Left ventricle myocardium inferior (tissue), 1 donor: ENCODE data around the gene SLC24A3. TPM values are rescaled to one million over a fixed set of nuclear protein-coding genes. Genes with fewer than 3 reads are reported as not detected.

Experiments
- DNase-seq: peaks from one replicate; pipeline ENCODE4 v3.0.0-alpha.2; 2020
- H3K27ac ChIP-seq: fragments of 200-600 bp; replicated peaks from 2 replicates; pipeline ENCODE4 v1.8.0; 2021
- H3K27me3 ChIP-seq: fragments of 200-600 bp; 2 replicates; pipeline ENCODE4 v1.8.0; 2021; ENCODE audit warnings: low read depth
- H3K36me3 ChIP-seq: fragments of 200-600 bp; 2 replicates; pipeline ENCODE4 v1.8.0; 2021
- H3K4me1 ChIP-seq: fragments of 200-600 bp; 2 replicates; pipeline ENCODE4 v1.8.0; 2021
- H3K4me3 ChIP-seq: fragments of 200-600 bp; 2 replicates; pipeline ENCODE4 v1.8.0; 2021; ENCODE audit warnings: mild to moderate bottlenecking, moderate library complexity
- H3K9me3 ChIP-seq: fragments of 200-600 bp; replicated peaks from 2 replicates; pipeline ENCODE4 v1.8.0; 2021
- intact Hi-C: fragments of 100-400 bp; cut with micrococcal nuclease; formaldehyde crosslinking; loops from one replicate; pipeline ENCODE4 v1.11.0; 2022
- total RNA-seq: library from RNA; stranded (reverse); fragmentation: NEBNext Ultra II Directional; extraction: Animal tissue kit (Norgen Biotek cat#: 25700); gene quantifications from one replicate; pipeline ENCODE4 v1.2.1, GENCODE V29; 2021
- TF ChIP-seq, protein P1 (sequence below): fragments of 200-600 bp; IDR thresholded peaks from 2 replicates; pipeline ENCODE4 v1.8.0; 2021; ENCODE audit warnings: antibody characterized with exemption, mild to moderate bottlenecking, borderline replicate concordance
- donor health status: DM: no; HTN: yes; CAD: no; lungs with severe emphysema.

SLC24A3 gene
- total RNA-seq, 1 donor from 2014 or later: 1.3 TPM

GRCh38 chr20:19555726-19556125, 343.3 kb downstream of the SLC24A3 start:
- Histone ChIP-seq H3K27ac (no peak overlapping the region), H3K4me3 (no peak overlapping the region), H3K27me3 (peaks cover 34% of the 10 kb centered on the region), H3K4me1 (no peaks in the 10 kb centered on the region), H3K36me3 (no peaks in the 10 kb centered on the region), H3K9me3 (no peaks in the 10 kb centered on the region)
- intact Hi-C loops: no loop called here
- DNase-seq: no peak
- TF ChIP-seq, protein P1, sequence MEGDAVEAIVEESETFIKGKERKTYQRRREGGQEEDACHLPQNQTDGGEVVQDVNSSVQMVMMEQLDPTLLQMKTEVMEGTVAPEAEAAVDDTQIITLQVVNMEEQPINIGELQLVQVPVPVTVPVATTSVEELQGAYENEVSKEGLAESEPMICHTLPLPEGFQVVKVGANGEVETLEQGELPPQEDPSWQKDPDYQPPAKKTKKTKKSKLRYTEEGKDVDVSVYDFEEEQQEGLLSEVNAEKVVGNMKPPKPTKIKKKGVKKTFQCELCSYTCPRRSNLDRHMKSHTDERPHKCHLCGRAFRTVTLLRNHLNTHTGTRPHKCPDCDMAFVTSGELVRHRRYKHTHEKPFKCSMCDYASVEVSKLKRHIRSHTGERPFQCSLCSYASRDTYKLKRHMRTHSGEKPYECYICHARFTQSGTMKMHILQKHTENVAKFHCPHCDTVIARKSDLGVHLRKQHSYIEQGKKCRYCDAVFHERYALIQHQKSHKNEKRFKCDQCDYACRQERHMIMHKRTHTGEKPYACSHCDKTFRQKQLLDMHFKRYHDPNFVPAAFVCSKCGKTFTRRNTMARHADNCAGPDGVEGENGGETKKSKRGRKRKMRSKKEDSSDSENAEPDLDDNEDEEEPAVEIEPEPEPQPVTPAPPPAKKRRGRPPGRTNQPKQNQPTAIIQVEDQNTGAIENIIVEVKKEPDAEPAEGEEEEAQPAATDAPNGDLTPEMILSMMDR: no peak

DNA sequence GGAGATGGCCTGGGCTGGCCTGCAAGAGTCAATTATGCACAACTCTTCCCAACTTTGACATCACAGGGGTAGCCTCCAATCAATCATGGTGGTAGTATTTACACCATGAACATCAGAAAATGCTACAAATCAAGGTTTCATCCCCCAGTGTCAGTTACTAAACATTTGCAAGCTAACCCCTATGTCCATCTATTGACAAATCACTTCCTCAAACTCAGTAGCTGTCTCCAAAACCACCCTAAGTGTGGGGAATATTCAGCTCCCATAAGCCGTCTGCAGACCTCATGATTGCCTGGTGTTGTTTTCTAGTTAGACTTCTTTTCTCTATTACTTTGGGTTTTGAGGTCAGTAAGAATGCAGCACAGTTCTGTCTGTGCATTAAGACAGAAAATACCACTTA, 344.8 kb downstream of the SLC24A3 start:
- Histone ChIP-seq H3K4me1 (no peaks in the 10 kb centered on the region), H3K4me3 (no peak overlapping the region), H3K9me3 (no peaks in the 10 kb centered on the region), H3K27ac (no peak overlapping the region), H3K36me3 (no peaks in the 10 kb centered on the region), H3K27me3 (peaks cover 20% of the 10 kb centered on the region)
- intact Hi-C loops: no loop called here
- TF ChIP-seq, protein P1: no peak
- DNase-seq: no peak

GRCh38 chr20:19560881-19561480, 348.5 kb downstream of the SLC24A3 start:
- Histone ChIP-seq H3K27ac (no peak overlapping the region), H3K4me1 (no peaks in the 10 kb centered on the region), H3K36me3 (no peaks in the 10 kb centered on the region), H3K27me3 (peaks cover under 1% of the 10 kb centered on the region), H3K4me3 (no peak overlapping the region), H3K9me3 (no peaks in the 10 kb centered on the region)
- no peak for DNase-seq
- TF ChIP-seq, protein P1: no peak
- intact Hi-C loops: no loop called here

DNA sequence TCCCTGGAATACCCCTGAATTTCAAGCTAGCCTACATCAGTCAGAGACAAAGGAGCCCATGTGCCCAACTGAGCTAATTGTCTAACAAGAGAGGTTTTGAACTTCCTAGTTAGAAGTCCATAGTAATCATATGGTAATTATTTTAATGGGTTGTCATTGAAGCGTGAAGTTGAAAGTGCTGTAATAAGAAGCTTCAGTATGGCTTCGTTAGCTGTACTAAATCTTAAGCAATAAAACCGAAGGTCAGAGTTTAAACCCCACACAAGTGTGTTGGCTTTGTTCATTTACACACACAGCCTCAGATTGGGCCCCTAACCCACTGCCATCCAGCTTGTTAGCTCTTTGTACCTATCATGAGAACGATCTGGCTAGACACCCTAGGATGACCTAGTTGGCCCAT, 350.0 kb downstream of the SLC24A3 start:
- Histone ChIP-seq H3K36me3 (no peaks in the 10 kb centered on the region), H3K4me1 (no peaks in the 10 kb centered on the region), H3K27me3 (no peaks in the 10 kb centered on the region), H3K4me3 (no peak overlapping the region), H3K9me3 (no peaks in the 10 kb centered on the region), H3K27ac (no peak overlapping the region)
- TF ChIP-seq, protein P1: no peak
- intact Hi-C loops: no loop called here
- DNase-seq: no peak

- no peak for DNase-seq
- peaks cover 1% of the 10 kb centered on the region for H3K27me3 ChIP-seq
- no peak overlapping the region for H3K27ac ChIP-seq
- TF ChIP-seq, protein P1: no peak
- H3K36me3 ChIP-seq: no peaks in the 10 kb centered on the region
- no peaks in the 10 kb centered on the region for H3K4me1 ChIP-seq
- peaks cover under 1% of the 10 kb centered on the region for H3K9me3 ChIP-seq
- no peak overlapping the region for H3K4me3 ChIP-seq
- intact Hi-C loops: no loop called here
These were observed 351.8 kb downstream of the SLC24A3 start for GRCh38 chr20:19564261-19564660.
